ENCODE data around the gene ACAD10.

ACAD10 gene

DNA sequence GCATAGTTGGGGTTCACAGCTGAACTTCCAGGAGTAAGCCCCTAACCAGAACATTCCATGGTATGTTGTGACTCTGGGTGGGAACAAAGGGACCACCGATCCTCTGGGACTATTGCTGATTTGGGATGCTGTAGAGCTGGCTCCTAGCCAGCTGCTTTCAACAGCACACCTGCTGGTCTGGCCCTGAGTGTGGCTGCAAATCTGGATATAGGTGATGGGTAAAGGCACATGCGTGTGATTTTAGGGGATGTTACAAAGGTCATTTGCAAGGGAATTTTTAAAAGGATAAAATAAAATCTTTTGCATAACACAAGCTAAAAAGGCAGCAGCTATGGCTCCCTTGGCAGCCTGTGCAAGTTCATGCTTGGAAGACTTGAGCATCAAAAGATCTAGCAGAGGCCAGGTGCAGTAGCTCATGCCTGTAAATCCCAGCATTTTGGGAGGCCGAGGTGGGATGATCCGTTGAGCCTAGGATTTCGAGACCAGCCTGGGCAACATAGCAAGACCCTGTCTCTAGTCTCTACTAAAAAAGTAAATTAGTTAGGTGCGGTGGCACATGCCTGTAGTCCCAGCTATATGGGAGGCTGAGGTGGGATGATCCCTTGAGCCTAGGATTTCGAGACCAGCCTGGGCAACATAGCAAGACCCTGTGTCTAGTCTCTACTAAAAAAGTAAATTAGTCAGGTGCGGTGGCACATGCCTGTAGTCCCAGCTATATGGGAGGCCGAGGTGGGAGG is 82.5 kb downstream of the ACAD10 start:
- TF ChIP-seq YY1 (IDR thresholded peaks at IDR 0.05; ENCODE audit: low read depth) (no peak), NFIC (IDR thresholded peaks at IDR 0.05) (peak; percentile 30; the same call in 1 of the 2 replicates)

DNA sequence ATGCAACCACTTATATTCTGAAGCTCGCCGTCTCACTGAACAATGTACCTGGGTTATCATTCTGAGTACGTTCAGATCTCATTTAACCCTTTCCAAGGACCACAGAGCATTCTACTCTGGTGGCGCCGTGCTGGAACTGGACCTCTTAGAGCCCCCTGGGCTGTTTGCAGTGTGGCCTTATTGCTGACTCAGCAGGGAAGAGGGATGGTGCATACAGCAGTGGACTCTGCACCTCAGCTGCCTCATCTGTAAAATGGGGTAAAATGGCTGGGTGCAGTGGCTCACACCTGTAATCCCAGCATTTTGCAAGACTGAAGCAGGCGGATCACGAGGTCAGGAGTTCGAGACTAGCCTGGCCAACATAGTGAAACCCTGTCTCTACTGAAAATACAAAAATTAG is 83.7 kb downstream of the ACAD10 start:
- no peak for TF ChIP-seq CREB1 (IDR thresholded peaks at IDR 0.05; ENCODE audit: low read depth)

DNA sequence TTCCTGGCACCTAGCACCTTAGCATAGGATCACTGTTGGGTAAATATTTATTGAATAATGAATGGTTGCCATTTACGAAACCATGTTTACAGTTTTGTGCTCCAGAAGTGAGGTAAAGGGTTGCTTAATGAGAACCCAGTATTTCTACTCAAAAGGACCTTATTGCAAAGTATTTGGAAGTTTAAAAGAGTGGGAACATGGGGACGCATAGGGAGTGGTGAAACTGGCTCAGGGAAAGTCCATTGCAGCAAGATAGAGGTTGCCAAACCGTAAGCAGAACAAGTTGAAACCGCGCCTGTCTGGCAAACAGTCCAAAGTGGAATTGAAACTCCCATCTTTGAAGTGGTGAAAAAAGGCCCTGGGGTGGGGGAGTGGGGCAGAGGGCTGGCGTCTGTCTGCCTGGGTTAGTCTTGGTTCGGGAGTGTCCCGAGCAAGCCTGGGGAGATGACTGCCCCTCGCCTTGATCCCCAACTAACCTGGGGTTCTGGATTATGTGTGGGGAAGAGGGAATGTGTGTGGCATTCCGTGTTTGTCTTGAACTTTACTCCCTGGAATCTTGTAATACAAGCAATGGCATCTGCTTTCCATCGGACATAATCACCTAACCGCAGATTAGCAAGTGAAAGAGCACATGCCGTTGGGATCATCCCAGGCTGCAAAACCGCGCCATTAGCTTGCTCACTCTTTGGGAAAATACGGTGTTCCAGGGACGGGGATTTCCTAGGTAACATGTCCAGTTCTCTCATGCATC is 88.1 kb downstream of the ACAD10 start:
- TF ChIP-seq, protein P1, sequence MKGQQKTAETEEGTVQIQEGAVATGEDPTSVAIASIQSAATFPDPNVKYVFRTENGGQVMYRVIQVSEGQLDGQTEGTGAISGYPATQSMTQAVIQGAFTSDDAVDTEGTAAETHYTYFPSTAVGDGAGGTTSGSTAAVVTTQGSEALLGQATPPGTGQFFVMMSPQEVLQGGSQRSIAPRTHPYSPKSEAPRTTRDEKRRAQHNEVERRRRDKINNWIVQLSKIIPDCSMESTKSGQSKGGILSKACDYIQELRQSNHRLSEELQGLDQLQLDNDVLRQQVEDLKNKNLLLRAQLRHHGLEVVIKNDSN (IDR thresholded peaks at IDR 0.05) = no peak
- TF ChIP-seq, protein P2, sequence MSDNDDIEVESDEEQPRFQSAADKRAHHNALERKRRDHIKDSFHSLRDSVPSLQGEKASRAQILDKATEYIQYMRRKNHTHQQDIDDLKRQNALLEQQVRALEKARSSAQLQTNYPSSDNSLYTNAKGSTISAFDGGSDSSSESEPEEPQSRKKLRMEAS (IDR thresholded peaks at IDR 0.05) = no peak
- no peak for TF ChIP-seq TEAD4 (IDR thresholded peaks at IDR 0.05)
- no peak for TF ChIP-seq CREB1 (IDR thresholded peaks at IDR 0.05; ENCODE audit: low read depth)
- TF ChIP-seq CEBPB (IDR thresholded peaks at IDR 0.05) = no peak
- no peak for TF ChIP-seq RAD21 (IDR thresholded peaks at IDR 0.05; ENCODE audit: low read depth)
- TF ChIP-seq, protein P3, sequence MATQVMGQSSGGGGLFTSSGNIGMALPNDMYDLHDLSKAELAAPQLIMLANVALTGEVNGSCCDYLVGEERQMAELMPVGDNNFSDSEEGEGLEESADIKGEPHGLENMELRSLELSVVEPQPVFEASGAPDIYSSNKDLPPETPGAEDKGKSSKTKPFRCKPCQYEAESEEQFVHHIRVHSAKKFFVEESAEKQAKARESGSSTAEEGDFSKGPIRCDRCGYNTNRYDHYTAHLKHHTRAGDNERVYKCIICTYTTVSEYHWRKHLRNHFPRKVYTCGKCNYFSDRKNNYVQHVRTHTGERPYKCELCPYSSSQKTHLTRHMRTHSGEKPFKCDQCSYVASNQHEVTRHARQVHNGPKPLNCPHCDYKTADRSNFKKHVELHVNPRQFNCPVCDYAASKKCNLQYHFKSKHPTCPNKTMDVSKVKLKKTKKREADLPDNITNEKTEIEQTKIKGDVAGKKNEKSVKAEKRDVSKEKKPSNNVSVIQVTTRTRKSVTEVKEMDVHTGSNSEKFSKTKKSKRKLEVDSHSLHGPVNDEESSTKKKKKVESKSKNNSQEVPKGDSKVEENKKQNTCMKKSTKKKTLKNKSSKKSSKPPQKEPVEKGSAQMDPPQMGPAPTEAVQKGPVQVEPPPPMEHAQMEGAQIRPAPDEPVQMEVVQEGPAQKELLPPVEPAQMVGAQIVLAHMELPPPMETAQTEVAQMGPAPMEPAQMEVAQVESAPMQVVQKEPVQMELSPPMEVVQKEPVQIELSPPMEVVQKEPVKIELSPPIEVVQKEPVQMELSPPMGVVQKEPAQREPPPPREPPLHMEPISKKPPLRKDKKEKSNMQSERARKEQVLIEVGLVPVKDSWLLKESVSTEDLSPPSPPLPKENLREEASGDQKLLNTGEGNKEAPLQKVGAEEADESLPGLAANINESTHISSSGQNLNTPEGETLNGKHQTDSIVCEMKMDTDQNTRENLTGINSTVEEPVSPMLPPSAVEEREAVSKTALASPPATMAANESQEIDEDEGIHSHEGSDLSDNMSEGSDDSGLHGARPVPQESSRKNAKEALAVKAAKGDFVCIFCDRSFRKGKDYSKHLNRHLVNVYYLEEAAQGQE (IDR thresholded peaks at IDR 0.05; ENCODE audit: low read depth) = no peak
- no peak for TF ChIP-seq EP300 (IDR thresholded peaks at IDR 0.05; ENCODE audit: borderline replicate concordance)
- TF ChIP-seq YY1 (IDR thresholded peaks at IDR 0.05; ENCODE audit: low read depth) = no peak
- TF ChIP-seq TCF12 (IDR thresholded peaks at IDR 0.05; ENCODE audit: low read depth) = no peak
- no peak for TF ChIP-seq ZBTB7A (IDR thresholded peaks at IDR 0.05; ENCODE audit: low read depth)
- no peak for TF ChIP-seq NFIC (IDR thresholded peaks at IDR 0.05)
- TF ChIP-seq EGR1 (IDR thresholded peaks at IDR 0.05) = no peak
- no peak for TF ChIP-seq TAF1 (IDR thresholded peaks at IDR 0.05; ENCODE audit: low read depth)

DNA sequence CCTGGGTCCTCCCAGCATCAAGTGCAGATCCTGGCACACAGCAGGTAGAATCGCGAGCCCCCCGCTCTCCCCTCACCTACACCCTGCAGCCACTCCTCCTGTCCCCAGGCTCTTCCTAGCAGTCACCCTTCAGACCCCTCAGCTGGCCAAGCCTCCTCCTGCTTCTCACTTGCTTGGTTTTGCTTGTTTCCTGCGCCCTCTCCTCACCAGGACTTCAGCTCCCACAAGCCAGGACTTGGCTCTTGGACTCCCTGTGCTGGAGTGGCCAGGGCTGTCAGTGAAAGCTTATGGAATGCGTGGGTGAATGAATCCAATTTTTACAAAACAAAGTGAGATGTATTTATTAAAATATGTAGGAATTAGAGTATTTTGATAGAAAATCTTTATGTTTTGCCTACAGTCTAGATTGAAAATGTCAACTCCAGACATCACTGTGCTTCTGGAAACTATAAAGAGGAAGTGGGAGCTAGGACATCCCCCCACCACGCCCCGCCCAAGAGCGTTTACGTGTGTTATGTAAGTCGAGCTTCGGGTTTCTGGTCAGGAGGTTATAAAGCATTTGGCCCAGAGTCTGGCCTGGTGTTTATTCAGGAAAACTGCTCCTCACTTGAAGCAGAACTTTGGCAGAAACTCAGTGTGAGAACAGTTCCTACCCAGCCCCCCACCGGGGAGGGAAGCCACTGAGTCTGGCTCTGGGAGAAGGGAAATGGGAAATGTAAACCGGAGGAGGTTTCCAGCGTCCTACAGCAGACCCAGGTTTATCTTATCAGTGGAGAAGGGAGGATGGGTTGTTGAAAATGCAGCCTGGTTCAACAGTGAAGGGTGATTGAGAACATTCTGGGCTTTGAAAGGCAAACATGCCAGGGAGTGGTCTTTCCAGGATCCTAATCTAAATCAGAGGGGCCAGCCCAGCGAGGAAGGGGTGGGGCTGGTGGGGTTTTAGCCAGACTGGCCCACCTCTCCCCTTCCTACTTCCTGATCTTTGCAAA is 89.6 kb downstream of the ACAD10 start:
- TF ChIP-seq CREB1 (IDR thresholded peaks at IDR 0.05; ENCODE audit: low read depth) = no peak
- no peak for TF ChIP-seq EGR1 (IDR thresholded peaks at IDR 0.05)
- TF ChIP-seq FOXM1 (IDR thresholded peaks at IDR 0.05; ENCODE audit: borderline replicate concordance, low read depth) = no peak
- no peak for TF ChIP-seq CEBPB (IDR thresholded peaks at IDR 0.05)
- no peak for TF ChIP-seq EP300 (IDR thresholded peaks at IDR 0.05; ENCODE audit: borderline replicate concordance)
- no peak for TF ChIP-seq RAD21 (IDR thresholded peaks at IDR 0.05; ENCODE audit: low read depth)
- TF ChIP-seq TCF12 (IDR thresholded peaks at IDR 0.05; ENCODE audit: low read depth) = no peak
- TF ChIP-seq YY1 (IDR thresholded peaks at IDR 0.05; ENCODE audit: low read depth) = no peak
- TF ChIP-seq, protein P3 (IDR thresholded peaks at IDR 0.05; ENCODE audit: low read depth) = no peak
- TF ChIP-seq ZBTB7A (IDR thresholded peaks at IDR 0.05; ENCODE audit: low read depth) = no peak
- TF ChIP-seq, protein P1 (IDR thresholded peaks at IDR 0.05) = no peak
- TF ChIP-seq, protein P2 (IDR thresholded peaks at IDR 0.05) = no peak
- no peak for TF ChIP-seq TEAD4 (IDR thresholded peaks at IDR 0.05)
- no peak for TF ChIP-seq TAF1 (IDR thresholded peaks at IDR 0.05; ENCODE audit: low read depth)
- TF ChIP-seq NFIC (IDR thresholded peaks at IDR 0.05) = no peak

DNA sequence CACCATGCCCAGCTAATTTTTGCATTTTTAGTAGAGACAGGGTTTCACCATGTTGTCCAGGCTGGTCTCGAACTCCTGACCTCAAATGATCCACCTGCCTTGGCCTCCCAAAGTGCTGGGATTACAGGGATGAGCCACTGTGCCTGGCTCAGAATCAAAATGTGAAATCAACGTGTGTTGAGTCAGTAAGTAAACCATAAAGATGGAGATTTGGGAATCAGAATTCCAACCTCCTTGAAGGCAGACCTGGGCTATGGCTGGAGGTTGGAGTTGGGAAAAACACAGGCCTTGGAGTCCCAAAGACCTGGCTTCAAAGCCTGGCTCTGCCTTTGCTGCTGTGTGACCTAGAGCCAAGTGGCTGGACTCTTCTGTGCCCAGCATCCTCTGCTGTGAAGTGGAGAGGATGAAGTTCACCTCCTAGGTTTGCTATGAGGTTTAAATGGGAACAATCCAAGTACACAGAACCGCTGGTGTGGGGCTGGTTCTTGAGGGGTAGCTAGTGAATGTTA is 91.0 kb downstream of the ACAD10 start:
- TF ChIP-seq, protein P1 (IDR thresholded peaks at IDR 0.05) = no peak
- no peak for TF ChIP-seq FOXM1 (IDR thresholded peaks at IDR 0.05; ENCODE audit: borderline replicate concordance, low read depth)
- no peak for TF ChIP-seq ZBTB7A (IDR thresholded peaks at IDR 0.05; ENCODE audit: low read depth)
- no peak for TF ChIP-seq NFIC (IDR thresholded peaks at IDR 0.05)
- no peak for TF ChIP-seq TCF12 (IDR thresholded peaks at IDR 0.05; ENCODE audit: low read depth)
- TF ChIP-seq YY1 (IDR thresholded peaks at IDR 0.05; ENCODE audit: low read depth) = no peak
- TF ChIP-seq TAF1 (IDR thresholded peaks at IDR 0.05; ENCODE audit: low read depth) = no peak
- TF ChIP-seq EP300 (IDR thresholded peaks at IDR 0.05; ENCODE audit: borderline replicate concordance) = no peak
- TF ChIP-seq, protein P3 (IDR thresholded peaks at IDR 0.05; ENCODE audit: low read depth) = no peak
- no peak for TF ChIP-seq CREB1 (IDR thresholded peaks at IDR 0.05; ENCODE audit: low read depth)
- no peak for TF ChIP-seq CEBPB (IDR thresholded peaks at IDR 0.05)
